HS-27A (cell line): ENCODE data around the gene CD38.

Experiments used
- DNase-seq: peaks from one replicate; pipeline ENCODE4 v3.0.0-alpha.2; 2012; ENCODE audit warnings: low read depth, missing footprints

CD38 gene

GRCh38 chr4:15899511-15899910 lies 121.4 kb downstream of the CD38 start:
- DNase-seq, result no peak

DNA sequence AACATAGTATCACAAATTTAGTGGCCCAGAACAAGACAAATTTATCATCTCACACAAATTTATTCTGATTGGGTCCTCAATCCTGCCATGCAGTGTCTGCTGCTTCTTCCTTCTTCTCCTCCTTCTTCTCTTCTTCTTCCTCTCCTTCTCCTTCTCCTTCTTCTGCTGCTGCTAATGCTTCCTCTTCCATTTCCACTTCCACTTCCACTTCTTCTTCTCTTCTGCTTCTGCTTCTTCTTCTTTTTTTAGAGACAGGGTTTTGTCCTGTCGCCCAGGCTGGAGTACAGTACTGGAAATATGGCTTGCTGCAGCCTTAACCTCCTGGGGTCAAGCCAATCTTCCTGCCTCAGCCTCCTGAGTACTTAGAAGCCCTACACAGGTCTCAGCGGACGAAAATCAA lies 122.9 kb downstream of the CD38 start:
- DNase-seq, result no peak

DNA sequence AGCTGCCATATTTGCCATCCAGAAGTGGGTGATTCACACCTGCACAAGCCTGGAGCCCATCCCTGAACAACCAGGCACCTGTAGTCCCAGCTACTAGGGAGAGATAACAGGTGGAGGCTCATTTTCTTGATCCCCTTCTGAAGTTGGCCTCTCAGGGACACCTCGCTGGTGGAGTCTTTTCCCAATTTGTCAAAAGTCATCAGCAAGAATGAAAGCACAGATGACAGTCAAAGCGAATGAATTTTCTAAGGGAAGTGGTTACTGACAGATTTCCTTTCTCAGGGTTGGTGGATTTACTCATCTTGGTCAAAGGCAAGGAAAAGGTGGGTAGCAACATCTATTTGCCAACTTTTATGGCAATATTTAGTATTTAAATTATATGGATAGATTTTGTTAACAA lies 123.9 kb downstream of the CD38 start:
- DNase-seq, result no peak

- DNase-seq, result no peak
Observed at GRCh38 chr4:15902746-15903145, 124.6 kb downstream of the CD38 start.
